ENCODE measurements around the gene TIMELESS. TPM values are rescaled to one million over a fixed set of nuclear protein-coding genes. Genes with fewer than 3 reads are reported as not detected.

The TIMELESS gene
- total RNA-seq, 4 donors from 2014 or later, result 2.6 to 3.1 (median 3.0) TPM

DNA sequence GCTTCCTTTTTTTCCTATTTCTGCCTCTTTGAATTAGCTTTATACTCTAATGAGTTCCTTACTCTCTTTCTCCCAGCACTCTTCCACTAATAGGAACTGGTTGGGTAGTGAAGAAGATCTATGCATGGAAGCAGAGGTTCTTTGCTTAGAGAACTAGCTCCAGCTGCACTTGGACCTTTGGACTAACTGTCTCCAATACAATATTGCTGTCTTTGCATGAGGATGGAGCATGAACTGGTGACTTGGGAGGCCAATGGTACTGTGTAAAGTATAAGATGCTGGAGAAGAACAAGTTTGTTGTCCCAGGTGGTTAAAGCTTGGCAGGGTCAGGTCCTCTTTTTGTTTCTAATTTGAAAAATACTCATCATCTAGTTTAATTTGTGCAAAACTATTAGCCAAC lies 41.1 kb upstream of the TIMELESS start:
- Histone ChIP-seq H3K27me3 (peaks cover 6% of the 10 kb centered on the region), H3K27ac (no peak overlapping the region), H3K9me3 (no peaks in the 10 kb centered on the region), H3K4me1 (peaks cover 0 to 20% (median 6%) of the 10 kb centered on the region in 3 donors), H3K36me3 (no peaks in the 10 kb centered on the region), H3K4me3 (no peak overlapping the region)
- TF ChIP-seq POLR2A (IDR thresholded peaks at IDR 0.05) (no peak), CTCF (IDR thresholded peaks at IDR 0.05) (no peak), POLR2AphosphoS5 (IDR thresholded peaks at IDR 0.05) (no peak), EP300 (IDR thresholded peaks at IDR 0.05) (no peak)
- no peak for ATAC-seq

DNA sequence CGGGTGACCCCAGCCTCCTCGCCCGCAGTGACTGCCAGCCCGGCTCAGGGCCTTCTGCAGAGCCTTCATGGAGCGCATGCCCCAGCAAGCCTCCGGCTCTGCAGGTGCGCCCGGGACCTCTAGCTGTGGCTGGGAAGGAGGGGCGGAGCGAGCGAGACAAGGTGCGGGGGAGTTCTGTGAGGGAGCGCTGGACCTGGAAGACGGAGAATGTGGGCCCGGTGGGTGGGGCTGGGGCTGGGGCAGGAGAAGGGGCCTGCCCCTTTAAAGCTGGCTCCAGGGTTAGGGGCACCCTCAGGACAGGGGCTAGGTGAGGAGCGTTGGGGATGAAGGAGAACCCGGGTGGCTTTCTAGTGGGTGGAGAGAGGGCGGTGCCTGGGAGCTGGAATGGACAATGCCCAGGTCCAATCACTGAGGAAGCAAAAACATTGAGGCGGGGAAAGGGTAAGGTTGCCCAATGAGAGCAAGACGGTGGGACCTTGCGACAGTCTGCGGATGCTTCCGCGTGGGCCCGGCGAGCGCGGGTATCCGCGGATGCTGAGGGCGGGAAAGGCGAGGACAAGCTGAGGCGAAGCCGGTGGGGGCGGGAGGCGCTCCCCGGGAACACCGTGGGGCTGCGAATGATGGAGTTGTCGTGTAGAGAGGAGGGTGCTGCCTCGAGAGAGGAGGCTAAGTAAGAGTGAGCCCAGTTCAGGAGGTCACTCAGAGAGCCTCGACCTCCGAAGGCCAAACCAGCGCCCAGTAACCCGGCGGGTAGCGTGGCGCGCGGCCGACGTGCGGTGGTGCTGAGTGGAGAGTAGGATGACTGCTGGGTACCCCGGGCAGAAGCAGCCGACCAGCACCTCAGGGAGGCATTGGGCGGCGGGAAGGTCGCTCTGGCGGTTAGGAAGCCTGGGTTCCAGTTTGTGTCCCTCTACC lies 39.1 kb upstream of the TIMELESS start, which contains the start of gene GLS2:
GLS2 (minus strand) TSS at position 121 of the 915 bp plus-strand sequence; CDS start at position 78, 43 bp downstream.
- no peak for TF ChIP-seq CTCF (IDR thresholded peaks at IDR 0.05)
- no peak for TF ChIP-seq POLR2A (IDR thresholded peaks at IDR 0.05)
- no peak for TF ChIP-seq POLR2AphosphoS5 (IDR thresholded peaks at IDR 0.05)
- TF ChIP-seq EP300 (IDR thresholded peaks at IDR 0.05), result no peak
- WGBS, 2 donors (ENCODE audit: low coverage in 1 of 2), result 4 to 20% methylated on average over 8 to 20 of the region's 59 CpGs
- peak within 1 kb of the TSS in 2 of 4 donors; percentile 18 to 59 for H3K27ac ChIP-seq
- peak; percentile 98 for ATAC-seq
- H3K4me3 ChIP-seq, result peak within 1 kb of the TSS; percentile 58 to 68
- H3K4me1 ChIP-seq, result peaks cover 0 to 20% (median 6%) of the 10 kb centered on the region in 3 donors
- H3K27me3 ChIP-seq, result no peaks in the 10 kb centered on the region
- no peaks in the 10 kb centered on the region for H3K9me3 ChIP-seq
- H3K36me3 ChIP-seq, result no peaks in the 10 kb centered on the region

DNA sequence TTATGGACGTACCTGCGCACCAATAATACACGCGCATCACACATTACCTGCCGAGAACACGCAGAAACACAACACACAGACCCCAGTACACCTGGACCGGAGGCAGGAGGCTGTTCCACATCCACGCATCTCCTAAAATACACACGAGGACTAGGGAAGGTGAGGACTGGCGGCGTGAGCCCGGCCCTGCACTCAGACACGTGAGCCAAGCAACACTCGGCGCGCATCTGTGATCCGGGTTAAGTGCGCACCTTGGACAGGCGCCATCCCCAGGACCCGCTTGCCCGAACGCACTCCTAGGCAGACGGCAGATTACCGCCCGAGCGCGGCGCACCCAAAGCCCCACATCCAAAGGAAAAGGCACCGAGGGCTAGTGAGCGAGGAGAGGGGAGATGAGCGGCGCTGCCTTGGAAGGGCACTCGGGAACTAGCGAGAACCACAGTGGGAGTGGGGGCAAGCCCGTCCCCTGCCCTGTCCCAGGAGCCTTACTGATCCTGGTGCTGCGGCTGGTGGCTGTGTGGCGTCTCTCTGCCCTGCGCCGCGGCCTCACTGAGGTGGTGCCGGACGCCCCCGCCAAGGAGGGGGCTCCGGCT lies 38.3 kb upstream of the TIMELESS start:
- TF ChIP-seq POLR2AphosphoS5 (IDR thresholded peaks at IDR 0.05) (no peak), EP300 (IDR thresholded peaks at IDR 0.05) (no peak), CTCF (IDR thresholded peaks at IDR 0.05) (no peak), POLR2A (IDR thresholded peaks at IDR 0.05) (no peak)
- peak overlapping the region in 2 of 4 donors; percentile 18 to 59 for H3K27ac ChIP-seq
- peaks cover 0 to 20% (median 6%) of the 10 kb centered on the region in 3 donors for H3K4me1 ChIP-seq

DNA sequence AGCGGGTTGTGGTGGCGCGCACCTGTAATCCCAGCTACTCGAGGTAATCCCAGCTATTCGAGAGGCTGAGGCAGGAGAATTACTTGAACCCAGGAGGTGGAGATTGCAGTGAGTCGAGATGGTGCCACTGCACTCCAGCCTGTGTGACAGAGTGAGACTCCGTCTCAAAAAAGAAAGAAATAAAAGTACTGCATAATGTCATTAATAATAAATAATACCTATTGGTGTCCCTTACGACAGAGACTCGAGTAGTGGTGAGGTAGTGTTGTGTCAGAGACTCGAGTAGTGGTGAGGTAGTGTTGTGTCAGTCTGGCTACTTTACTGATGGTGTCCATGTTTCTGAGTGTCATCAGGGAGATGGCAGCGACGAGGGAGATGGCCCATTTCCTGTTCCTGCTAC lies 37.5 kb upstream of the TIMELESS start:
- H3K27me3 ChIP-seq, result no peaks in the 10 kb centered on the region
- no peak overlapping the region for H3K4me3 ChIP-seq
- no peaks in the 10 kb centered on the region for H3K36me3 ChIP-seq
- no peaks in the 10 kb centered on the region for H3K9me3 ChIP-seq
- TF ChIP-seq EP300 (IDR thresholded peaks at IDR 0.05) (no peak), POLR2A (IDR thresholded peaks at IDR 0.05) (no peak)
- peaks cover 0 to 20% (median 6%) of the 10 kb centered on the region in 3 donors for H3K4me1 ChIP-seq
- no peak overlapping the region for H3K27ac ChIP-seq
- no peak for ATAC-seq
- WGBS, 2 donors (ENCODE audit: low coverage in 1 of 2), result 78 to 83% methylated on average over 5 to 12 of the region's 12 CpGs

More for the DNA sequence above, 38.3 kb upstream of the TIMELESS start:
- no peaks in the 10 kb centered on the region for H3K36me3 ChIP-seq
- H3K4me3 ChIP-seq, result peak overlapping the region; percentile 58 to 68
- peak; percentile 32 for ATAC-seq
- 19% methylated on average over 17 of the region's 44 CpGs; no CpG with 5 or more reads in 1 of the 2 donors for WGBS, 2 donors (ENCODE audit: low coverage in 1 of 2)
- no peaks in the 10 kb centered on the region for H3K27me3 ChIP-seq
- H3K9me3 ChIP-seq, result no peaks in the 10 kb centered on the region

- TF ChIP-seq POLR2AphosphoS5 (IDR thresholded peaks at IDR 0.05), result no peak
- no peak for TF ChIP-seq EP300 (IDR thresholded peaks at IDR 0.05)
- TF ChIP-seq POLR2A (IDR thresholded peaks at IDR 0.05), result no peak
- TF ChIP-seq CTCF (IDR thresholded peaks at IDR 0.05), result no peak
- Histone ChIP-seq H3K27me3 (no peaks in the 10 kb centered on the region), H3K4me1 (peaks cover 0 to 20% (median 6%) of the 10 kb centered on the region in 3 donors), H3K4me3 (no peak overlapping the region), H3K27ac (no peak overlapping the region), H3K9me3 (no peaks in the 10 kb centered on the region), H3K36me3 (peaks cover 0 to 6% of the 10 kb centered on the region in 2 donors)
- WGBS, 2 donors (ENCODE audit: low coverage in 1 of 2), result 73 to 81% methylated on average over 1 of the region's 1 CpG
- ATAC-seq, result no peak
Measured at GRCh38 chr12:56484566-56484965, 35.3 kb upstream of the TIMELESS start.

All from gastroesophageal sphincter (tissue), 4 donors.